NCI-H2107 treated with DMSO at 0.1 percent for 48 hours (cell line): ENCODE measurements around the gene OR14I1.
"Not testable (repeated sequence)": the region's sequence is repeated elsewhere in the genome, so short reads cannot be mapped to it uniquely, and the experiment has no call there.

Source experiments
- DNase-seq: peaks from one replicate; lab custom pipeline; 2025; ENCODE audit not compliant: unreplicated experiment; lab: John Stamatoyannopoulos, UW

Gene OR14I1

DNA sequence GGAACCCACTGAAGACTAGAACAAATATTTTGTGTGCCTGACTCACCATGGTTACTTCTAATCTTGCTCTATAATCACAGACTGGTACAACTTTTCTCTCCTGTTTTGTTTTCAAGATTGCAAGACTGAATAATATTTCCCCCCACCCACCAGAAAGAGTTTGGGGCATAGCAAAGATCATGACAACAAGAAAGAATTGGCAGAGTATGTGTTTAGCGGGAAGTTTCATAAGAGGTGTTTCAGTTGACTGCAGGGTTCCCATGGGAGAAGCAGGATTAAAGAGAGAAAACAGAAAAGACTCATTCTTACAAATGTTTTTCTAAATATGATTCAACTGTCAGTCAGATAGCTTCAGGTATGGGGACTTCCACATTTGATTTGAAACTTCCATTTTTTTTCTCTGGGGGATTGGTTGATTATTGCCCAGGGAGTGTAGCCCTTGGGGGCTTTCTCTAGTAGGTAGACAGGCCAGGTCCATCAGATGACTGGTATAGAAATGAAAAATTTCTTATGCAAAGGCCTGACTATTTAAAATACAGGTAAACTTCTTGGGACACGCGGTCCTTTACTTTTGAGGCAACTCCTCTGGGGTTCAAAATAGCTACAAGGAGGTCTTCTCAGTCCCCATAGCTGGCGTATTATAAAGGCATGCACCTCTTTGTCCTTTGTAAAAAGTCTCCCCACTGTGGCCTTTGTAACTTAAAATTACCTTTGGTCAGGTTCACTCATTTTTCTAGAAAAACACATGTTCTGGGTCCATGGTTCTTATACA, 13.9 kb downstream of the OR14I1 start:
- no peak for DNase-seq

DNA sequence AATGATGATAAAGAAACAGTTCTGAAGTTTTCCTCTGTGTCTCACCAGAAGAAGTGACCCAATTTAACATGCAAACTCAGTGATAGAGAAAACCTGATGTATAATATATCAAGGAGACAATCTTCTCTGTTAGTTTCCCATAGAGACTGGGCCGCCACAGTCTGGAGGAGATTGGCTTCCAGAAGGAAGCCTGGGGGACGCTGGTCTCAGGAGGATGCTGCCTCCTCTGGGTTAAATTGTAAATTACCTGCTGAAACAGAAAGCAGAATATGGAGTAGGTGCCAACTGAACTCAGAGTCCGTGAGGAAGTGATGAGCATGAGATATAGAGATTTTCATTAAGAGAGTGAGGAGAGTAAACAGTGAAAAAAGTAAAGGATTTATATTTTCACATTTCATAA, 15.8 kb downstream of the OR14I1 start:
- no peak for DNase-seq

DNA sequence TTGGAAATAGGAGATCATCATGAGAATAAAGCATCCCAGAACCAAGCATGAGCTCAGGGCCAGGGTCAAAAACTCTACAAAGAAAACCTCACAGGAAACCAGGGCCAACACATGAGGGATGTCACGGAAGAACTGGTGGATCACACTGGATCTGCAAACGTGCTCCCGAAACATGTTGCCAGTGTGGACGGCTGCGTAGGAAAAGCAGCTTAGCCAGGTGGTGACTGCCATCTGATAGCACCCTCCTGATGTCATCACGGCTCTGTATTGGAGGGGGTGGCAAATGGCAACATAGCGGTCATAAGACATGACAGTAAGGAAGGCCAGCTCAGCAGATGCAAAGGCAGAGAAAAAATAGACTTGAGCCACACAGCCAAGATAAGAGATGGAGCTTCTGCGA, 20.9 kb downstream of the OR14I1 start:
- DNase-seq: no peak

DNA sequence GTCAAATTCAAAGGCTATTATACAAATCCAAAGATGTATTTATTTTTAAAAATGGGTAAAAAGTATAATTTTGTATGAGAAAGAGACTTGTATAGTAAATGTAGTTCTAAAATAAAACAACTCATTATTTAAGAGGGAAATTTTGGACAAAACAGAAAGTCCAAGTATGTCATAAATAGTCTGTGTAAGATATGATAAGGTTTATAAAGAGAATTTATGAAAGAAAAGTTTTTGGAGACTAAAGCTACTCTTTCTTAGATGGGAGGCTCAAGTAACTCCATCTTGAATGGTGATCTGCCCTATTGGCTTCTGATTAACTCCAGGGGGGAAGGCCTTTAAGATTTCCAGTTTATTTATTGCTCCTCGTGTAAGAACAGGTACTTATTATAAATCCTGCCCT, 32.6 kb downstream of the OR14I1 start:
- DNase-seq: no peak

DNA sequence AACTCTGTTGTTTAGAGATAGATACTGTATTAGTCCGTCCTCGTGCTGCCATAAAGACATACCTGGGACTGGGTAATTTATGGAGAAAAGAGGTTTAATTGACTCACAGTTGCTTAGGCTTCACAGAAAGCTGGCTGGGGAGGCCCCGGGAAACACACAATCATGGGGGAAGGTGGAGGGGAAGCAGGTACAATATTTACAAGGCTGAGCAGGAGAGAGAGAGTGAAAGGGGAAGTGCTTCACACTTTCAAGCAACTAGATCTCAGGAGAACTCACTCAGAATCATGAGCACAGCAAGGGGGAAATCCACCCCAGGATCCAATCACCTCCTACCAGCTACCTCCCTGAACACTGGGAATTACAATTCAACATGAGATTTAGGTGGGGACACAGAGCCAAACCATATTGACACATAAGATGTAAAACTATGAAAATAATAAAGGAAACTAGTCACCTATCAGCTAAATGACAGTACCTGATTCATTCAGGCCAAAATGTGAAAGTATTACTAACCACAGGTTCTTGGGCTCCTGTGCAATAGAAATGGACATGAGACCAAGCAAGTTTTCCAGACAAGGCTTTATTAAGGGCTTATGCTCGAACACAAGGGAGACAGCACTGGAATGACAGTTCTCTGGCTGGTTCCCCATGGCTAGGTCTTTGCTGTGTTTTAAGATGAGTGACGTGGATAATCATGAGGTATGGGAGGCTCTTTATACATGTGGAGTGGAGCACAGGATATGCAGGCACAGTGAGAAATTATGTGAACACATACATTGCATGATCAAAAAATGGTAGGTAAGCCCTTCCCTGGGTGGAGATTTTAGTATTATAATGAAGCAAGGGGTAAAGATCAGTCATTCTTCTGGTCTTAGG, 38.9 kb downstream of the OR14I1 start:
- not testable (repeated sequence) for DNase-seq

DNA sequence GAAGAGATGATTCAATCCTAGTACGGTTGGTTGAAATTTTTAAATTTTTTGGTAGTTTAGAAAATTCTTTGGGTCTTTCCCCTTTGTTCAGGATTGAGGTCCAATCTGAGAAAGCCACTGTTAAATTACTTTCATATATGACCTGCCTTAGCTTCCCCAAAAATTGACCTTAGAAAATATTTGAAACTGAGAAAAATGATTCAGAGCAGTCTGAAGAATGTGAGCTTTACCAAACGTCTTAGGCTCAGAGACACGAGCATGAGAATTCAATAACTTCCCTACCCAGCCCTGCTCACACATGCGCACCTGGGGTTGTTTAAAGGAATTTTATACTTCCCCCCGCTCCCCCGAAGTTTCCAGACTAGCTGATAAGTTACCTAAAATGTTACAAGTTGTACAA, 45.8 kb downstream of the OR14I1 start:
- DNase-seq: not testable (repeated sequence)

DNA sequence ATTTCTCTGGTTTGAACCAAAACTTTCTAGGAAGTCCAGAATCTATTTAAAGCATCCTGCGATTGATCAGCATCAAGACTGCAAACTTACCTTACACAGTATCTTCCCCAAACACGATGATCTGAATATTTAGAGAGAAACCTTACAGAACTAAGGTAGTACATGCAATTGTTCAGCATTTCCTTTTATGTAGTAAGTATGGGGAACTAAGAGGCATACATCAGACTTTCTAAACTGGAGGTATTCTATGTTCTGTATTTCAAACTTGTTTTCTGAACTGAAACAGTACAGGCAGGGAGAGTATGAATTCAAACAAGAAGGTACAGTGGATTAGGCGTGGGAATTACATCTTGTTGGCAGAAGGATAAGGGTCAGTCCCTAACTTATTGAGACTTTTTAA, 47.2 kb downstream of the OR14I1 start, which contains the start of gene OR2T27:
OR2T27 (minus strand) TSS at position 175 of the 400 bp plus-strand sequence. CDS start 4,644 bp downstream, outside the sequence.
- not testable (repeated sequence) for DNase-seq
